Calu3 (cell line): Measurements from ENCODE around the gene MAPKAPK3. TPM values are rescaled to one million over a fixed set of nuclear protein-coding genes. Genes with fewer than 3 reads are reported as not detected.

Source experiments
- BruUV-seq: library from RNA; stranded (reverse); fragments of 400-500 nt; replicated peaks from 2 replicates; lab custom pipeline; 2021; lab: Mats Ljungman, UMichigan
- CTCF ChIA-PET: fragments of 300-600 bp; sonication (Branson Sonifier 250); formaldehyde crosslinking; loops from one replicate; lab custom pipeline; 2022; ENCODE audit warnings: antibody characterized with exemption; lab: Charles Lee
- DNase-seq: peaks from one replicate; pipeline ENCODE4 v3.0.0; 2022
- H3K27ac Mint-ChIP-seq: one replicate; pipeline ENCODE4 v1.8.0; 2022; ENCODE audit warnings: mixed read lengths; ENCODE audit not compliant: unreplicated experiment
- H3K27me3 Mint-ChIP-seq: one replicate; pipeline ENCODE4 v1.8.0; 2022; ENCODE audit warnings: mixed read lengths; ENCODE audit not compliant: unreplicated experiment
- H3K36me3 Mint-ChIP-seq: one replicate; pipeline ENCODE4 v1.8.0; 2022; ENCODE audit warnings: mild to moderate bottlenecking, moderate library complexity, mixed read lengths; ENCODE audit not compliant: insufficient read depth, unreplicated experiment
- H3K4me1 Mint-ChIP-seq: one replicate; pipeline ENCODE4 v1.8.0; 2022; ENCODE audit warnings: mild to moderate bottlenecking, low read depth, mixed read lengths; ENCODE audit not compliant: unreplicated experiment
- H3K4me3 Mint-ChIP-seq: one replicate; pipeline ENCODE4 v1.8.0; 2022; ENCODE audit warnings: mild to moderate bottlenecking, low read depth, moderate library complexity, mixed read lengths; ENCODE audit not compliant: unreplicated experiment
- H3K9me3 Mint-ChIP-seq: one replicate; pipeline ENCODE4 v1.8.0; 2022; ENCODE audit warnings: low read depth, mixed read lengths; ENCODE audit not compliant: unreplicated experiment
- intact Hi-C: fragments of 100-400 bp; cut with micrococcal nuclease; formaldehyde crosslinking; loops from one replicate; pipeline ENCODE4 v1.10.0; 2022; ENCODE audit not compliant: unreplicated experiment
- total RNA-seq: library from RNA; stranded (reverse); gene quantifications from 2 replicates; pipeline ENCODE4 v1.2.3, GENCODE V29; 2022
- TF ChIP-seq, protein P1 (sequence below): fragments of 200-600 bp; IDR thresholded peaks from one replicate; pipeline ENCODE4 v1.8.0; 2022; ENCODE audit warnings: antibody characterized with exemption; ENCODE audit not compliant: unreplicated experiment

Gene MAPKAPK3
- total RNA-seq, 1 experiment from 2014 or later, result 40.6 TPM

DNA sequence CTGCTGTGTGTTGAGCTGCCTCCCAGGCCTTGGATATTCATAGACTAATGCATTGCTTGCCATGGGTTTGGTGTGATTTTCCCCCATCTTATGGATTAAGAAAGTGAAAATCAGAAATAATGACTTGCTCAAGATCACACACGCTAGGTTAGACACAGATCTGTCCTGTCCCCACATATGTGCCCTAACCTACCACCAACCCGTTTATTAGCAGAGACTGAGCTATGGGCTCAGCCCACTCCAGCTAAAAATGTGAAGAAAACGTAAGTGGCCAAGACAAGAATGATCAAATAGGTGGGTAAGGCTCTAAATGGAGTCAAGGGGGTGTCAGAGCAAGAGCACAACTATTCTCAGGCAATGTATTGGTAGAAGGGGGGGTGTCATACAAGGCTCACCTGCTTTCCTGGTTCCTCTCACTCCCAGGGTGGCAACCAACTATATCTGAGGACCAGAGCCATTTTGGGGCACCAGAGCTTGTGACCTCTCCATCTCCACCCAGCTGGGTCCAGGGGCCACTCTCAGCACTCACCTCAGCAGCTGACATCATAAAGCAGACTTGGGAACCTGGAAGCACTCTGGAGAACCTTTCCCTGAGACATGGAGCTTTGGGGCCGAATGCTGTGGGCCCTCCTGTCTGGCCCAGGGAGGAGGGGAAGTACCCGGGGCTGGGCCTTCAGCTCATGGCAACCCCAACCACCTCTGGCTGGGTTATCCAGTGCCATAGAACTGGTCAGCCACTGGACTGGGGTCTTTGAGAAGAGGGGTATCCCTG is 46.3 kb upstream of the MAPKAPK3 start:
- peaks cover 21% of the 10 kb centered on the region for H3K27me3 Mint-ChIP-seq
- TF ChIP-seq, protein P1, sequence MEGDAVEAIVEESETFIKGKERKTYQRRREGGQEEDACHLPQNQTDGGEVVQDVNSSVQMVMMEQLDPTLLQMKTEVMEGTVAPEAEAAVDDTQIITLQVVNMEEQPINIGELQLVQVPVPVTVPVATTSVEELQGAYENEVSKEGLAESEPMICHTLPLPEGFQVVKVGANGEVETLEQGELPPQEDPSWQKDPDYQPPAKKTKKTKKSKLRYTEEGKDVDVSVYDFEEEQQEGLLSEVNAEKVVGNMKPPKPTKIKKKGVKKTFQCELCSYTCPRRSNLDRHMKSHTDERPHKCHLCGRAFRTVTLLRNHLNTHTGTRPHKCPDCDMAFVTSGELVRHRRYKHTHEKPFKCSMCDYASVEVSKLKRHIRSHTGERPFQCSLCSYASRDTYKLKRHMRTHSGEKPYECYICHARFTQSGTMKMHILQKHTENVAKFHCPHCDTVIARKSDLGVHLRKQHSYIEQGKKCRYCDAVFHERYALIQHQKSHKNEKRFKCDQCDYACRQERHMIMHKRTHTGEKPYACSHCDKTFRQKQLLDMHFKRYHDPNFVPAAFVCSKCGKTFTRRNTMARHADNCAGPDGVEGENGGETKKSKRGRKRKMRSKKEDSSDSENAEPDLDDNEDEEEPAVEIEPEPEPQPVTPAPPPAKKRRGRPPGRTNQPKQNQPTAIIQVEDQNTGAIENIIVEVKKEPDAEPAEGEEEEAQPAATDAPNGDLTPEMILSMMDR, result no peak
- H3K27ac Mint-ChIP-seq, result no peak overlapping the region
- peak overlapping the region; percentile 86 for H3K4me3 Mint-ChIP-seq
- intact Hi-C loops, result loop anchor here (1.0 kb wide), 1 partner anchor 31 kb away; no protein-coding TSS in a partner anchor
- H3K9me3 Mint-ChIP-seq, result no peaks in the 10 kb centered on the region
- DNase-seq, result no peak
- no TSS peak for BruUV-seq
- H3K4me1 Mint-ChIP-seq, result peaks cover 18% of the 10 kb centered on the region
- CTCF ChIA-PET, result interaction anchor here (2.2 to 2.4 kb wide), 2 partner anchors 41 to 46 kb away, joined by 9 to 14 read pairs; partner anchors contain the start of genes CISH and MAPKAPK3
- peaks cover 34% of the 10 kb centered on the region for H3K36me3 Mint-ChIP-seq

DNA sequence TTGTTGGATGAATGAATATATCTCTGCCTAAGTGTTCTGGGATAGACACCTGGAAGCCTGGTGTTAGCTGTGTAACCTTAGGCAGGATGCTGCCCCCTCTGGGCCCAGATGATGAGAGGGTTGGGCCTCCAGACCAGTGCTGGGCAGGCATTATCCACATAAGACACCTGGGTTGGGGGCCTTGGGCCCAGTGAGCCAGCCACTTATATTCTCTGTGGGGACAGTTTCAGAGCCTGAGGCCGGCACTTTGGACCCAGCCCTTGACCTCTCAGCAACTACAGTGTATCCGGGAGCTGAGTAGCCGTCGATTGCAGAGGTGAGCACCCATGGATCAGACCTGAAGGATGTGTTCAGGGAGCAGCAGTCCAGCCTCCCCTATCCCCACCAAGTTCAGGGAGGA is 45.5 kb upstream of the MAPKAPK3 start:
- intact Hi-C loops, result loop anchor here (1.0 kb wide), 1 partner anchor 30 kb away; no protein-coding TSS in a partner anchor
- BruUV-seq, result no TSS peak

DNA sequence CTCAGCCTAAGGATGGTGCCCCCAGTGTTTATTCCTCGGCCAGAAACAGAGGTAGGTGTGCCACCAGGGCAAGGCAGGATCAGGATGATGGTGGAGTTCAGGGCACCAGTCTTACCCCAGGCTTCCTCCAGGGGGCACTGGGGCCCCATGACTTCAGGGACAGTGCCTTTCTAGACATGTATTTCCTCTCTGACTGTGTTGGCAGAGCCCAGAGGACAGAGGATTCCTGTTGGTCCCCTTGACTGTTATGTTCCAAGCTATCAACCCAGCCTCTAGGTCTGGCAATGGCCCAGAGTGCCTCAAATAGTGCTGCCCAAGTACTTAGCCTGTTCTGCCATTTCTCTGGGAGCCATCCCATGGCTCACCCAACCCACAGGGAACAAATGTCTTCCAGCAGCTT is 44.8 kb upstream of the MAPKAPK3 start:
- Mint-ChIP-seq H3K36me3 (peaks cover 33% of the 10 kb centered on the region), H3K4me3 (no peak overlapping the region), H3K9me3 (no peaks in the 10 kb centered on the region), H3K27ac (no peak overlapping the region), H3K4me1 (peaks cover 18% of the 10 kb centered on the region), H3K27me3 (peaks cover 7% of the 10 kb centered on the region)
- CTCF ChIA-PET, result interaction anchor here (0.7 to 1.3 kb wide), 3 partner anchors 26 to 40 kb away, joined by 3 read pairs; partner anchors contain the start of gene CISH
- peak; percentile 79 for DNase-seq
- intact Hi-C loops, result loop anchor here (1.0 kb wide), 1 partner anchor 42 kb away; no protein-coding TSS in a partner anchor
- TF ChIP-seq, protein P1, result peak; percentile 80
- BruUV-seq, result no TSS peak

More for the DNA sequence above, 45.5 kb upstream of the MAPKAPK3 start:
- no peak for DNase-seq
- CTCF ChIA-PET, result no interaction called here
- no peak overlapping the region for H3K27ac Mint-ChIP-seq
- H3K27me3 Mint-ChIP-seq, result peaks cover 13% of the 10 kb centered on the region
- TF ChIP-seq, protein P1, result no peak
- H3K4me3 Mint-ChIP-seq, result no peak overlapping the region
- H3K36me3 Mint-ChIP-seq, result peaks cover 34% of the 10 kb centered on the region
- H3K4me1 Mint-ChIP-seq, result peaks cover 18% of the 10 kb centered on the region
- H3K9me3 Mint-ChIP-seq, result no peaks in the 10 kb centered on the region

DNA sequence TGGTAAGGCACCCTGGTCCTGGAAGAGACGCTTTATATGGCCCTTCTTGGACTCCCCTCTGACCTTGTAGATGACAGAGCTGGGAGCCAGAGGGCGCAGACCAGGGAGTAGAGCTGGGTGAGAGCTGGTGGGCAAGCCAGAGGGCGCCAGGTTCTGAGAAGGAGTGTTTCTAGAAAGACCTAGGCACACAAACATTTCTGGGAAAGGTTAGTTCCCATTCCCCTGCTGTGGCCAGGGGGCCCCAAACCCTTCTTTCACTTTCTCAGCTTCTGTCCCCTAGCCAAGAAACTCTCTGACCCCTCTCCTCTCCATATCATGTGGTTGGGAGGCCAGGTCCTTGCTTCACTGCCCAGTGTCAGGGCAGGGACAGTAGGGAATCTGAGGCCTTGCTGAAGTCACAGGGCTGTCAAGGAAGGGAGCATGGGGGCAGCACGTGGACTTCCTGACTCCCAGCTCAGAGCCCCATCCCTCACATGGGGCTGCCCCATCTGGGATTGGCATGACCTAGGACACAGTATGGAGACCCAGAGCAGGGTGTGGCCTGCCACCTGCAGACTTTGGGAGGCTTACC is 44.1 kb upstream of the MAPKAPK3 start:
- intact Hi-C loops, result loop anchor here (1.0 kb wide), 1 partner anchor 41 kb away; no protein-coding TSS in a partner anchor
- BruUV-seq, result no TSS peak
- TF ChIP-seq, protein P1, result no peak
- Mint-ChIP-seq H3K4me3 (no peak overlapping the region), H3K9me3 (no peaks in the 10 kb centered on the region), H3K27ac (no peak overlapping the region), H3K4me1 (peaks cover 12% of the 10 kb centered on the region), H3K27me3 (no peaks in the 10 kb centered on the region), H3K36me3 (peaks cover 26% of the 10 kb centered on the region)
- DNase-seq, result no peak
- CTCF ChIA-PET, result interaction anchor here (0.7 to 1.3 kb wide), 3 partner anchors 27 to 39 kb away, joined by 3 read pairs; partner anchors contain the start of gene CISH
